ENCODE data around the gene LPP. TPM values are rescaled to one million over a fixed set of nuclear protein-coding genes. Genes with fewer than 3 reads are reported as not detected.

LPP gene
- total and polyA plus RNA-seq, 10 of the 15 experiments (the other 5 are each of a cell fraction or from before 2014, with no cell fraction given) = under 0.01 to 0.62 (median 0.03) TPM

GRCh38 chr3:188194332-188194731 lies 40.4 kb downstream of the LPP start:
- Histone ChIP-seq H3K4me3 (no peak overlapping the region), H2AFZ (ENCODE audit: control insufficient read depth, low read depth, low read length) (no peak overlapping the region), H3K4me1 (ENCODE audit: control insufficient read depth, insufficient read depth, low read length) (no peaks in the 10 kb centered on the region), H3K9me3 (replicated peaks; ENCODE audit: control insufficient read depth, insufficient read depth, low read length) (no peaks in the 10 kb centered on the region), H4K20me1 (ENCODE audit: control insufficient read depth, insufficient read depth) (no peaks in the 10 kb centered on the region), H3K27ac (ENCODE audit: control insufficient read depth, insufficient read depth) (no peak overlapping the region), H3K27me3 (replicated peaks in 1 of 2; ENCODE audit: control insufficient read depth in 2 of 2, insufficient read depth in 2 of 2, low read length in 1 of 2) (no peaks in the 10 kb centered on the region; a peak in 1 of 4 replicates), H3K4me2 (ENCODE audit: control insufficient read depth, insufficient read depth) (no peak overlapping the region), H3K36me3 (ENCODE audit: control insufficient read depth in 2 of 2, insufficient read depth in 2 of 2, low read length in 1 of 2) (no peaks in the 10 kb centered on the region), H3K9ac (ENCODE audit: control insufficient read depth, insufficient read depth, low read length) (no peak overlapping the region), H3K79me2 (ENCODE audit: control insufficient read depth, insufficient read depth, low read length) (no peaks in the 10 kb centered on the region)
- in situ Hi-C loops (cut with MboI) = no loop called here
- RAD21 ChIA-PET (ENCODE audit: unreplicated experiment) = interaction anchor here (1.6 kb wide), 1 partner anchor 454 kb away, joined by 6 read pairs; no protein-coding TSS in a partner anchor
- SMC1A ChIA-PET (ENCODE audit: uncharacterized antibody, unreplicated experiment) = no interaction called here
- FAIRE-seq = no peak
- intact Hi-C loops (cut with micrococcal nuclease; ENCODE audit: unreplicated experiment) = no loop called here
- CTCF ChIA-PET = interaction anchor here (0.8 to 1.5 kb wide), 2 partner anchors 12 to 454 kb away, joined by 3 read pairs; no protein-coding TSS in a partner anchor
- no peak for DNase-seq (ENCODE audit: low read depth, low spot score)
- TF ChIP-seq ZNF622 (IDR thresholded peaks at IDR 0.05) (no peak), FOS (IDR thresholded peaks at IDR 0.05; ENCODE audit: borderline replicate concordance, extremely low read depth, insufficient read length) (no peak), EP300 (IDR thresholded peaks at IDR 0.05; ENCODE audit: borderline replicate concordance in 1 of 2, control insufficient read depth in 1 of 2, low read depth in 2 of 2, low read length in 2 of 2) (no peak), MTA2 (IDR thresholded peaks at IDR 0.05; ENCODE audit: low read depth) (no peak), BACH1 (IDR thresholded peaks at IDR 0.05; ENCODE audit: borderline replicate concordance) (no peak), DPF2 (IDR thresholded peaks at IDR 0.05) (no peak), TBL1XR1 (IDR thresholded peaks at IDR 0.05; ENCODE audit: low read depth, low read length) (no peak), MEF2A (IDR thresholded peaks at IDR 0.05; ENCODE audit: insufficient read depth, low read depth, low read length) (no peak), RB1 (IDR thresholded peaks at IDR 0.05; ENCODE audit: borderline replicate concordance) (no peak), NFXL1 (IDR thresholded peaks at IDR 0.05; ENCODE audit: borderline replicate concordance) (no peak), EED (IDR thresholded peaks at IDR 0.05; ENCODE audit: low read depth) (no peak), ZNF274 (IDR thresholded peaks at IDR 0.05; ENCODE audit: insufficient read depth, insufficient read length) (no peak), NRF1 (conservative IDR thresholded peaks at IDR 0.05; ENCODE audit: low read depth, low read length) (no peak), FOXM1 (IDR thresholded peaks at IDR 0.05; ENCODE audit: low read depth, low read length) (no peak), RELB (IDR thresholded peaks at IDR 0.05; ENCODE audit: low read depth) (no peak), USF2 (IDR thresholded peaks at IDR 0.05; ENCODE audit: borderline replicate concordance, low read depth, low read length) (no peak)
- TF ChIP-seq, protein P1, sequence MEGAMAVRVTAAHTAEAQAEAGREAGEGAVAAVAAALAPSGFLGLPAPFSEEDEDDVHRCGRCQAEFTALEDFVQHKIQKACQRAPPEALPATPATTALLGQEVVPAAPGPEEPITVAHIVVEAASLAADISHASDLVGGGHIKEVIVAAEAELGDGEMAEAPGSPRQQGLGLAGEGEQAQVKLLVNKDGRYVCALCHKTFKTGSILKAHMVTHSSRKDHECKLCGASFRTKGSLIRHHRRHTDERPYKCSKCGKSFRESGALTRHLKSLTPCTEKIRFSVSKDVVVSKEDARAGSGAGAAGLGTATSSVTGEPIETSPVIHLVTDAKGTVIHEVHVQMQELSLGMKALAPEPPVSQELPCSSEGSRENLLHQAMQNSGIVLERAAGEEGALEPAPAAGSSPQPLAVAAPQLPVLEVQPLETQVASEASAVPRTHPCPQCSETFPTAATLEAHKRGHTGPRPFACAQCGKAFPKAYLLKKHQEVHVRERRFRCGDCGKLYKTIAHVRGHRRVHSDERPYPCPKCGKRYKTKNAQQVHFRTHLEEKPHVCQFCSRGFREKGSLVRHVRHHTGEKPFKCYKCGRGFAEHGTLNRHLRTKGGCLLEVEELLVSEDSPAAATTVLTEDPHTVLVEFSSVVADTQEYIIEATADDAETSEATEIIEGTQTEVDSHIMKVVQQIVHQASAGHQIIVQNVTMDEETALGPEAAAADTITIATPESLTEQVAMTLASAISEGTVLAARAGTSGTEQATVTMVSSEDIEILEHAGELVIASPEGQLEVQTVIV (IDR thresholded peaks at IDR 0.05; ENCODE audit: borderline replicate concordance, partially characterized antibody) = no peak
- WGBS (ENCODE audit: insufficient coverage, insufficient replicate concordance, low lambda C conversion rate, missing lambda C conversion rate) = 62% methylated on average over 2 of the region's 2 CpGs
- POLR2A ChIA-PET = no interaction called here
- BruUV-seq (replicated peaks) = no TSS peak
- no peak for ATAC-seq

Data from GM12878 (cell line).